ENCODE results near the gene GARIN5B.
A peak's percentile ranks its signal among the peaks of the same experiment; 100 is the strongest.

The GARIN5B gene

DNA sequence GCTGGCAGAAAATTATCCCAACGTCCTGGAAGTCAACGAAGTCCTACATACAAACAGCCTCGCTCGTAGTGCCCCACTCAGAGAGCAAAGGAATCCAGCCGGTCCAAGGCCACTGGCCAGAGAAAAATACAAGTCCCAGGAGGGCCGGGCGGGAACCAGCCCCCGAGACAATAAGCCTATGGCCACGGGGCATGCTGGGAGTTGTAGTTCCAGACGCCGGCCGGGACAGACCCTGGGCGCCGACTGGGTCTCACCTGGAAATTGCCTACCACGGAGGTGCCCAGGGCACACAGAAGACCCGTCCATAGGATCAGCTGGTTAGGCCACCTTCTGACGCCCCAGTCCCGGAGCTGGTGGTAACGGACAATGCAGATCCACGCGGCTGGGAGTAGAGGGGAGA, 43.3 kb downstream of the GARIN5B start:
- DNase-seq, result no peak

DNA sequence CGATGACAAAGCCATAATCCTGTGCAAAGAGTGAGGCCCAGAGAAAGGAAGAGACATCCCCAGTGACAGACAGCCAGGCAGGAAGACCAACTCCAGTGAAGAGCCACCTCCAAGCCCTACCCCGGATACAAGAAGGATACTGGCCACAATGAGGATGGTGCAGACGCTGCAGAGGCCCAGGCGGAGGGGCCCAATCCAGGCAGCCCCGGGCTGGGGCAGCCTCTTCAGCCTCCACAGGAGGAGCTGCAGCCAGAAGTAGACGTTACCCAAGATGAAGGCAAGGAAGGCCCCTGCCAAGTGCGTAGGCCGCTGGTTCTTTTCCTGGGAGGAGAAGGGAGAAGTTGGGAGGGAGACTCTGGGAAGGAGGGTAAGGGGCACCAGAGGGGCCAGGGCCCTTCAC, 46.4 kb downstream of the GARIN5B start:
- no peak for DNase-seq

DNA sequence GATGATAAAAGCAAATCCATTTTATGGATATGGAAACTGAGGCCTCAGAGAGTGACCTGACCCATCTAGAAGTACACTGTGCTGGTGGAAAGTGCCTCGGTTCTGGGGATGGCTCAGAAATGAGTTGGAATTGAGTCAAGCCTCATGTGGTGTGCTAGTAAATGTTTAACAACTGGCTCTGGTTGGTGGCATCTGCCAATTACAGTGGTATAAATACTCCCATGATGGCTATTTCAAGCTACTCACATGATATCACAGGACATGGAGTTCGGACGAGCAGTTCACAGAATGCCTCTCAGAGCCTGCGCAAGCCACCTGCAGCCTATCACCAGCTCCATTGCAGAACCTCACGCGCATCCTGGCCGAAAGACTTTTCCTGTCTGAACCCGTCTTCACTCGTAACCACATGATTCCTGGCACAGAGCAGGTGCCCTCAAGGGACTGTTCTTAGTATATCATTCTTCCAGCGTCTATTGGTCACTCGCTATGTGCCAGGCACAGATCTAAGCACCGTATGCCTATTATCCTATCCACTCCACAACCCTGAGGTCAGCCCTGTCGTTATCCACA, 47.0 kb downstream of the GARIN5B start:
- DNase-seq, result no peak

- no peak for DNase-seq
Observed at GRCh38 chr19:55314396-55314795, 48.7 kb downstream of the GARIN5B start.

DNA sequence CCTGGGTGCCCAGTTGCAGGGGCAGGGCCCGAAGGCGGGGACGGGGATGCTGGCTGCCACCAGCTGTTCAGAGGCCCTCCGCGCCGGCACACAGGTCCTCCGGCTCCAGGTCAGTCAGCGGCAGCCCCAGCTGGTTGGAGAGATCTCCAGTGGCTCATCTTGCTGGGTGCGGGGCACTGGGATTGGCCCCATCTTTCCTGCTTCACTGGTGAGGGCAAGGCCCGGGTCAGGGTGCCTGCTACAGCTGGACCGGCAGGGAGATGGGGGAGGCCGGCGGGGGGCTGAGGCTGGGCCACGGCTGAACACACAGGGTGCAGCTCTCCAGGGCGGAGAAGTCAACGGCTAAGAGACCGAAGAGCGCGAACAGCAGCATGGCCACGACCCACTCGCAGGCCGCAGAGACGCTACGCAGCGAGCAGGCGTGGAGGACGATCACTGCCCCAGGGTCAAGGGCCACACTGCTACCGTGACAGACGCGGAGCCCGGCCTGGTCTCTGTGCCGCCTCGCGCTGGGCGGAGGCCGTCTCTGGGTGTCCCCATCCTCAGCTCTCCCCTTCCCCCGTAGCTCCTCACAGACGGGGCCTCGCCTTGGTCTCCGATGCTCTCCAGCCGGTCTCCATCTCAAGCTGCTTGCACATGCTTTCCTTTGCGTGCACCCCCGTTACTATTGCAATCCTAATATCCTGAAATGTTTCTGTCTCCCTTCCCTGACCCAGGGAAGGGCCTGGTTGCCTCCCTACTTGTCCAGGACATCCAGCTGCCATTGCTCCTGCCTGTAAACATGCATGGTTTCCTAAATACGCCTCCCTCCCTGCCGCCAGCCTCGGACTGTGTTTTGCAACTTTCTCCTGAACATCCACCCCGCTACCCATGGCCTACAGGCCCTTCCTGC, 50.2 kb downstream of the GARIN5B start:
- no peak for DNase-seq

DNA sequence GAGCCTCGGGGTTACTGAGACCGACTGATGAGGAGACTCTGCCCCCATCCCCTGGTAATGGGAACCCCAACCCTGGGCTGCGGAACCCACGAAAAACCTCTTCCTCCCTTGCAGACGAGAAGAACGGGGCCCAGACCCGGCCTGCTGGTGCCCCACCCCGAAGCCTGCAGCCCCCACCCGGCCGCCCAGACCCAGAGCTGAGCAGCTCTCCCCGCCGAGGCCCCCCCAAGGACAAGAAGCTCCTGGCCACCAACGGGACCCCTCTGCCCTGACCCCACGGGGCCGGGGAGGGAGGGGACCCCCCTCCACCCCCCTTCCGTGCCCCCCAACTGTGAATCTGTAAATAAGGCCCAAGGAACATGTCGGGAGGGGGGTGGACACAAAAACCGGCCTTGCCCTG, 51.3 kb downstream of the GARIN5B start:
- no peak for DNase-seq

GRCh38 chr19:55311397-55311796, 51.7 kb downstream of the GARIN5B start:
- no peak for DNase-seq

- no peak for DNase-seq
Observed at GRCh38 chr19:55310498-55310897, 52.6 kb downstream of the GARIN5B start.

DNA sequence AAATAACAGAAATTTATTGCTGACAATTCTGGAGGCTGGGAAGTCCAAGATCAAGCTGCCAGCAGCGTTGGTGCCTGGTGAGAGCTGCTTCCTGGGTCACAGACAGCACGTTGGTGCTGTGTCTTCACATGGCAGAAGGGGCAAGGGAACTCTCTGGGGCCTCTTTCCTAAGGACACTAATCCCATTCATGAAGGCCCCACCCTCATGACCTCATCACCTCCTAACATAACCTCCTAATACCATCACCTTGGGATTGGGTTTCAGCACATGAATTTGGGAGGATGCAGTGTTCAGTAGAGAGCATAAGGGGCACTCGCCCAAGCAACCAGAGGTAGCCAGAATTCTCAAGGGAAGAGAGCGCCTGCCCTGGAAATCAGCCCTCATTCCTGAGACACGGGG, 53.6 kb downstream of the GARIN5B start:
- DNase-seq, result no peak

GRCh38 chr19:55308281-55308680, 54.8 kb downstream of the GARIN5B start:
- DNase-seq, result no peak

DNA sequence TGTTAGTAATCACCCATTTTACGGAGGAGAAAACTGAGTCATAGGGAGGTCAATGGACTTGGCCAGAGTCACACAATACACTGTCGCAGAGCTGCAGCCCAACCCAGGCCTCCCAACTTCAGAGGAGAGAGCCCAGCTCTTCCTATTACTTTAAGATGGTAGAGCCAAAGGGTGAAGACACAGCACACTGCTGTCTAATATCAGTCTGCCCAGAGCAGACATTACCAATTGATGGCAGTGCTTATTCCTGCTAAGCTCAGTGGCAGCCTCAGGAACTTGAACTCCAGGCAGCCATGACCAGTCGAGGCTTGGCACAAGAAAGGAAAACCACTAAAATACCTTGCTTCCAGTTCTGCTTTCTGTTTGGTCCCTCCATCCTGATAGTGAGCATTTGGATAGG, 56.3 kb downstream of the GARIN5B start:
- DNase-seq, result no peak

DNA sequence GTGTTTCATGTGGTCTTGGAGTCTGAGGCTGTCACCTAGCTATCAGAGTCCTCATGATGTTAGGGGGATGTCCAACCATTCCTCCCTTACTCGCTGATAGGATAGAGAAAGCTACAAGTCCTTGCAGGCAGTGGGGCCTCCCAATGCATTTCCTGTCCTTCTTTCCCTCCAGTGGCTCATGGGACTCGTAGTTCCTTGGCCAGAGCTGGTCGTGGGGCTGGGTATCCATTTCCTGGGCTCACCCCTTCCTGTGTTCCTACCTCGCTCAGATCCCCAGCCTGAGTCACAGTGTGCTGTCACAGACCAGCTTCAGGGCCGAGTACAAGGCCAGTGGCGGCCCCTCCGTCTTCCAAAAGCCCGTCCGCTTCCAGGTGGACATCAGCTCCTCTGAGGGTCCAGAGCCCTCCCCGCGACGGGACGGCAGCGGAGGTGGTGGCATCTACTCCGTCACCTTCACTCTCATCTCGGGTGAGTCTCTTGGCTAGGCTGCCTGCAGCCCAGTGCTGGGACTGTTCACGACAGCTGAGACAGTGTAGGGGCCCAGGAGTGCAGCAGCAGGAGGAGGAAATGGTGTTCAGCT, 57.0 kb downstream of the GARIN5B start:
- no peak for DNase-seq

- peak in 1 of 4 experiments; percentile 32 for DNase-seq
Observed at GRCh38 chr19:55305491-55305890, 57.6 kb downstream of the GARIN5B start.

- no peak for DNase-seq
Observed at GRCh38 chr19:55304980-55305379, 58.1 kb downstream of the GARIN5B start.
